SK-N-SH treated with all-trans-retinoic acid at 6 μM for 48 hours (cell line): ENCODE measurements around the gene PDIA3.
"Not testable (repeated sequence)": the region's sequence is repeated elsewhere in the genome, so short reads cannot be mapped to it uniquely, and the experiment has no call there.

Experiments used
- ARNTL ChIP-seq: fragments of 450-650 bp; formaldehyde crosslinking; IDR thresholded peaks from 2 replicates; pipeline ENCODE4 v1.5.0; 2020; ENCODE audit warnings: low read depth, mild to moderate bottlenecking, moderate library complexity, borderline replicate concordance
- ESRRG ChIP-seq: fragments of 250-450 bp; sonication (Bioruptor Pico); IDR thresholded peaks from 2 replicates; pipeline ENCODE4 v1.6.1; 2021; ENCODE audit warnings: mild to moderate bottlenecking
- TCF4 ChIP-seq: fragments of 250-450 bp; sonication (Bioruptor Pico); IDR thresholded peaks from 2 replicates; pipeline ENCODE4 v1.8.0; 2021; ENCODE audit warnings: mild to moderate bottlenecking, moderate library complexity, borderline replicate concordance

DNA sequence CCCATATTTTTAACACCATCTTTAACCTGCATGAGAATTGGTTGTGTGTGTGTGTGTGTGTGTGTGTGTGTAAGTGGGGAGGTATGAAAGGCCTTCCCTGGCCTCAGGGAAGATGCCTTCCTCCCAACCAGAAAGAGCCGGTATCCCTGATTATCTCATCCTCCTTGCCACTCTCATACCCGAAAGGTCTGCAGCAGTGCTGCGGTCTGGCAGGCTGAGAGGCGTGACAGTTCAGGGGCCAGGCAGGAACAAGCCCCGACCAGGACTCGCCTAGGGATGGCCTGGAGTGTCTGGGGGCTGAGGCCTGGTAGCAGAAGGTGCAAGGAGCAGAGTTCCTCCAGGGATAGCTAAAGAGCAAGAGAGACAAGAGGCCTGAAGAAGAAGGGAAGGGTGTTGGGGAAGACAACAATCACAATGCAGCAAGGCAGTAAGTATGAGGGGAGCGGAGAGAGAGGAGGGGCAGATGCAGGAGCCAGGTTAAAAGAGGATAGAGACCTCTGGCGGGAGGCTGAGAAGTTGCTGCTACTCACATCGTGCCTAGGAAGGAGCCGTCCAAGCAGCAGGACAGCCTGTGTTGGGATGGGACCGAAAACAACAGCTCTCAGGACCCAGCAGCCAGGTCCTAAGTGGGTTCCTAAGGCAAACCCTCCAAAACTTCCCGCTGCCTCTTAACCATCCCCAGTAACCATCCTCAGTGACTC, 35.7 kb upstream of the PDIA3 start:
- not testable (repeated sequence) for TF ChIP-seq TCF4, ARNTL, ESRRG (CRISPR knock-in tag)
